HG03520 (cell line): ENCODE results near the gene MYO3A.

Experiments
- ATAC-seq: cut with Tn5 transposase; IDR thresholded peaks from one replicate; pipeline ENCODE4 v1.9.1; 2021; ENCODE audit warnings: mild to moderate bottlenecking, moderate library complexity; ENCODE audit not compliant: unreplicated experiment

MYO3A gene

GRCh38 chr10:26212511-26212910 is 278.5 kb downstream of the MYO3A start:
- no peak for ATAC-seq

GRCh38 chr10:26213157-26213800 is 279.2 kb downstream of the MYO3A start:
- ATAC-seq: no peak

- ATAC-seq: no peak
Measured at GRCh38 chr10:26214004-26214403, 280.0 kb downstream of the MYO3A start.

- no peak for ATAC-seq
Measured at GRCh38 chr10:26214551-26215395, 280.7 kb downstream of the MYO3A start.

GRCh38 chr10:26215396-26215934 is 281.4 kb downstream of the MYO3A start:
- ATAC-seq: no peak

- ATAC-seq: peak; percentile 47
Measured at GRCh38 chr10:26215935-26216584, 282.0 kb downstream of the MYO3A start.

GRCh38 chr10:26216585-26217395 is 282.8 kb downstream of the MYO3A start, which contains the start of gene GAD2:
TSS of gene GAD2 (plus strand) at chr10:26216774. CDS start at chr10:26216810, 36 bp downstream.
- no peak for ATAC-seq

- no peak for ATAC-seq
Measured at GRCh38 chr10:26217396-26218086, 283.5 kb downstream of the MYO3A start.

- ATAC-seq: no peak
Measured at GRCh38 chr10:26219676-26220075, 285.6 kb downstream of the MYO3A start.

GRCh38 chr10:26220901-26221300 is 286.9 kb downstream of the MYO3A start:
- ATAC-seq: no peak

GRCh38 chr10:26221541-26221940 is 287.5 kb downstream of the MYO3A start:
- ATAC-seq: no peak

- no peak for ATAC-seq
Measured at GRCh38 chr10:26222563-26222962, 288.5 kb downstream of the MYO3A start.

- no peak for ATAC-seq
Measured at GRCh38 chr10:26225322-26225721, 291.3 kb downstream of the MYO3A start.

GRCh38 chr10:26227786-26228185 is 293.8 kb downstream of the MYO3A start:
- no peak for ATAC-seq

GRCh38 chr10:26232174-26232573 is 298.1 kb downstream of the MYO3A start:
- ATAC-seq: no peak

GRCh38 chr10:26235761-26236160 is 301.7 kb downstream of the MYO3A start:
- no peak for ATAC-seq

- no peak for ATAC-seq
Measured at GRCh38 chr10:26238378-26238777, 304.3 kb downstream of the MYO3A start.

- ATAC-seq: no peak
Measured at GRCh38 chr10:26242706-26243350, 308.8 kb downstream of the MYO3A start.

- no peak for ATAC-seq
Measured at GRCh38 chr10:26243351-26243720, 309.3 kb downstream of the MYO3A start.

- ATAC-seq: no peak
Measured at GRCh38 chr10:26249681-26250080, 315.7 kb downstream of the MYO3A start.
